MM.1S (cell line): ENCODE measurements around the gene NKIRAS2.

Experiments used
- CTCF ChIP-seq: fragments of 300-600 bp; sonication (generic); IDR thresholded peaks from 2 replicates; pipeline ENCODE4 v1.5.1; 2016; ENCODE audit warnings: antibody characterized with exemption, low read length, mixed read lengths
- EZH2 ChIP-seq: fragments of 300-600 bp; sonication (generic); optimal IDR thresholded peaks from 2 replicates; pipeline ENCODE3; 2017; ENCODE audit warnings: low read depth, mild to moderate bottlenecking, antibody characterized with exemption, low read length, mixed read lengths
- EZH2phosphoT487 ChIP-seq: fragments of 300-600 bp; sonication (generic); IDR thresholded peaks from 2 replicates; pipeline ENCODE4 v1.6.1; 2018; ENCODE audit warnings: antibody characterized with exemption, low read length

- TF ChIP-seq CTCF (no peak), EZH2 (no peak), EZH2phosphoT487 (no peak)
Measured at GRCh38 chr17:41986634-41987033, 33.3 kb upstream of the NKIRAS2 start.
